Measurements from ENCODE around the gene ATP5MG.
"Not testable (repeated sequence)": the region's sequence is repeated elsewhere in the genome, so short reads cannot be mapped to it uniquely, and the experiment has no call there.

ATP5MG gene

GRCh38 chr11:118410055-118410745 lies 8.8 kb downstream of the ATP5MG start:
- no peak for DNase-seq

GRCh38 chr11:118411530-118411929 lies 10.1 kb downstream of the ATP5MG start:
- no peak for DNase-seq

GRCh38 chr11:118412921-118413320 lies 11.5 kb downstream of the ATP5MG start:
- no peak for DNase-seq

- DNase-seq = no peak
These were observed 13.8 kb downstream of the ATP5MG start for GRCh38 chr11:118415062-118415738.

- no peak for DNase-seq
These were observed 14.3 kb downstream of the ATP5MG start for GRCh38 chr11:118415739-118416068.

- DNase-seq = not testable (repeated sequence)
These were observed 15.5 kb downstream of the ATP5MG start for GRCh38 chr11:118416900-118417299.

GRCh38 chr11:118417801-118418200 lies 16.4 kb downstream of the ATP5MG start:
- no peak for DNase-seq

GRCh38 chr11:118418766-118419165 lies 17.4 kb downstream of the ATP5MG start:
- DNase-seq = no peak

GRCh38 chr11:118427707-118428106 lies 26.3 kb downstream of the ATP5MG start:
- DNase-seq = no peak

- no peak for DNase-seq
These were observed 29.6 kb downstream of the ATP5MG start for GRCh38 chr11:118430956-118431355.

- peak; percentile 9 for DNase-seq
These were observed 32.7 kb downstream of the ATP5MG start for GRCh38 chr11:118434123-118434552.

GRCh38 chr11:118434553-118435289 lies 33.3 kb downstream of the ATP5MG start:
- peak; percentile 68 for DNase-seq

- peak; percentile 68 for DNase-seq
These were observed 34.0 kb downstream of the ATP5MG start for GRCh38 chr11:118435290-118435892.

GRCh38 chr11:118435893-118436624 lies 34.7 kb downstream of the ATP5MG start, which contains the start of gene KMT2A:
Gene KMT2A, plus strand, starts transcription at chr11:118436492. Its CDS starts 21 bp downstream, at chr11:118436513.
- DNase-seq = peak; percentile 63

GRCh38 chr11:118436639-118437207 lies 35.3 kb downstream of the ATP5MG start:
- DNase-seq = no peak

- DNase-seq = no peak
These were observed 36.1 kb downstream of the ATP5MG start for GRCh38 chr11:118437208-118438125.

GRCh38 chr11:118438314-118438931 lies 37.0 kb downstream of the ATP5MG start:
- no peak for DNase-seq

- no peak for DNase-seq
These were observed 38.2 kb downstream of the ATP5MG start for GRCh38 chr11:118439646-118440045.

GRCh38 chr11:118441770-118442275 lies 40.4 kb downstream of the ATP5MG start:
- DNase-seq = no peak

- no peak for DNase-seq
These were observed 40.9 kb downstream of the ATP5MG start for GRCh38 chr11:118442301-118442700.

All from NCI-H1694 (cell line).